Endometrium (tissue), 2 donors: ENCODE data around the gene CHDH.

Source experiments
- FAIRE-seq: peaks from 2 replicates; lab custom pipeline; 2012; peaks lifted over from hg19 to GRCh38; lab: Jason Lieb, UNC
- donor health status: control.
- donor health status: control.

CHDH gene

DNA sequence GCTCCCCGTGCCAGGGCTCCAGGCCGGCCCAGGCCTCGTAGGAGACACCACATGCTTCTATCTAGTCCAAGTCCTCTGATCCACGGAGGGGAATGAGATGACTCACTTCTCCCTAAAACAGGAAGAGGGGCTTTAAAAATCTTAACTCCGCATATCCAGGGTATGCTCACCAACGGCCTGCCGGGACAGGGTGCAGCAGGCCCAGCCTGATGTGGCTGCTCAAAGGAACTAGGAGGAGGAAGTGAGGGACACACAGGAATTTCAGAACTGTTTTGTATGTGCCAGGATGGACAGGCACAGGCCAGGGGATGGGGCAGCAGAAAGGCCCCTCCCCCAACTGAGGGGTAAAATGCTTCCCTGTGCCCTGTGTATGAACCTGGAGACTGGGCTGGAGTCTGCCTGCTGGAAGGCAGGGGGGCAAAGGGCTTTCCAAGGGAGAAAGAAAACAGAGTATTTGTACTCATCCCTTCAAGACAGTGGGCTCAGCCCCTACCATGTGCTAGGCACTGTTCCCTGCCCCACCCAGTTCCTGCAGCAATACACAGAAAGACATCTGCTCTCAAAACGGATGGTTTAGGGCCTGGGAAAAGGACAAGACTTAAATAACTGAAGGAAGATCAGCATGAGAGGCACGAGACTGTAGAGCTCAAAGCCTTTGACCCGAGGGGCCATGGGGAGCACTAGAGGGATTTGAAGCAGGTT lies 22.1 kb downstream of the CHDH start:
- no peak for FAIRE-seq

DNA sequence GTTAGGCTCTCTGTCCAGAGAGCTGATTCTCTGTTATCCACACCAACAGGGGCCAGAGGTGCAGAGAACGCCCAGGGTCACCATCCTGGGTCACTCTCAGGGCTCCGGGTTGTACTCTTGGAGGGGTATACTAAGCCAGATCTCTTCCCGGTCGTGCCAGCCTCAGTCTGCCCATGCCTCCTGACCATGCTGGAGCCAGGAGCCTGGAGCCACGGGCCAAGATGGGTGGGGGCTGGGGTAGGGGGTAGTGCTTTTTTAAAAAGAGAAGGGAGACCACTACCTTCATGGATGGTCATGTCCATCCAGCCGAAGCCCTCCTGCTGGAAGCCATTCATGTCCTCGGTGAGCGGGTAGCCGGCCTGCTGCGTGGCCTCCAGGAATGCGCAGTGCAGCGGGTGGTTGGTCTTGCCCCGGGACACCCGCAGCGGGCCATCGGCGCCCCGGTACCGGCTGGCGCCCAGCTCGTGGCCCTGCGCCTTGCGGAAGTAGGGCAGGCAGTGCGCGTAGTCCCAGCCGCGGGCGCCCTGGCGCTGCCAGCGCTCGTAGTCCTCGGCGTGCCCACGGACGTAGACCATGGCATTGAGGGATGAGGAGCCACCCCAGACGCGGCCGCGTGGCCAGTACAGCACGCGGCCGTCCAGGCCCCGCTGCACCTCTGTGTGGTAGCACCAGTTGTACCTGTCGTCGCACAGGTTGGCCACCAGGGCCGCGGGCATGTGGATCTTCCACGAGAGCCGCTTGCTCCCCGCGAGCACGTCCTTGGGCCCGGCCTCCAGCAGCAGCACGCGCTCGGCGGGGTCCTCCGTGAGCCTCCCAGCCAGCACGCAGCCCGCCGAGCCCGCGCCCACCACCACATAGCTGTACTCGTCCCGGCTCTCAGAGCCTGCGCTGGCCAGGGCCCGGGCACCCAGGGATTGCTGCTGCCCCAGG lies 22.9 kb downstream of the CHDH start:
- no peak for FAIRE-seq

DNA sequence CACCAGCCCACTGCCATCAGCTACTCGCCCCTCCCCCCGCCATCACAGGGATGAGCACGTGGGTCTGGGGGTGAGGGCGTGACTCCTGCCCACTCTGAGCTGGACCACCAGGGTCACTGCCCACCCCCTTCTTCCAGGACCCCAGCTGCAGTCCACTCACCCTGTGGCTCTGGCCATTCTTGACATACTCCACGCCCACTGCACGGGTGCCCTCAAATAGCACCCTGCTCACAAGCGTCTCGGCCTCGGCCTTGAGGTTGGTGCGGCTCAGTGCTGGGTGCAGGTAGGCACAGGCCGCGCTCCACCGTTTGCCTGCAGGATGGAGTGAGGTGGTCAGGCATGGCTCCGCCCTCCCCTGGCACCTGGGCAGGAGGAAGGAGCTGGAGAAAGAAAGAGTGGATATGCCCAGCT lies 23.9 kb downstream of the CHDH start:
- no peak for FAIRE-seq

GRCh38 chr3:53821631-53822121 lies 24.5 kb downstream of the CHDH start:
- no peak for FAIRE-seq

GRCh38 chr3:53820756-53821580 lies 25.3 kb downstream of the CHDH start:
- no peak for FAIRE-seq

DNA sequence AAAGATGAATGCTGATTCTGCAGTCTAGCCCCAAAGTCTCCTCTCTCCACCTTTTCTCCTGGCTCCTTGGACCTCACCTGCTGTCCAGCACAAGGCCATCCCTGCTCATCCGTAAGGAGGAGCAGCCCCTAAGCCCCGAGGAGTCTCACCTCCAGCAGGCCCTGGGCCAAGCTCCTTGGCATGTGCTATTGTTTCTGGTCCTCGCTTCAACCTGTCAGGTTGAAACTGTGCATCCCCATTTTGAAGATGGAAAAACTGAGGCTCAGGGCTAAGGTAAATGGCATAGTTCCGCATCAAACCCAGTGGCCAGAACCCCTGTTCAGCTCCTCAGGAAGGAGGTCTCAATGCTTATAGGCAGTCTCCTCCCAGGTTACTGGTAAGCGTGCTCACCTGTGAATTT lies 26.1 kb downstream of the CHDH start:
- FAIRE-seq, result no peak

GRCh38 chr3:53819163-53819868 lies 26.9 kb downstream of the CHDH start:
- FAIRE-seq, result no peak

DNA sequence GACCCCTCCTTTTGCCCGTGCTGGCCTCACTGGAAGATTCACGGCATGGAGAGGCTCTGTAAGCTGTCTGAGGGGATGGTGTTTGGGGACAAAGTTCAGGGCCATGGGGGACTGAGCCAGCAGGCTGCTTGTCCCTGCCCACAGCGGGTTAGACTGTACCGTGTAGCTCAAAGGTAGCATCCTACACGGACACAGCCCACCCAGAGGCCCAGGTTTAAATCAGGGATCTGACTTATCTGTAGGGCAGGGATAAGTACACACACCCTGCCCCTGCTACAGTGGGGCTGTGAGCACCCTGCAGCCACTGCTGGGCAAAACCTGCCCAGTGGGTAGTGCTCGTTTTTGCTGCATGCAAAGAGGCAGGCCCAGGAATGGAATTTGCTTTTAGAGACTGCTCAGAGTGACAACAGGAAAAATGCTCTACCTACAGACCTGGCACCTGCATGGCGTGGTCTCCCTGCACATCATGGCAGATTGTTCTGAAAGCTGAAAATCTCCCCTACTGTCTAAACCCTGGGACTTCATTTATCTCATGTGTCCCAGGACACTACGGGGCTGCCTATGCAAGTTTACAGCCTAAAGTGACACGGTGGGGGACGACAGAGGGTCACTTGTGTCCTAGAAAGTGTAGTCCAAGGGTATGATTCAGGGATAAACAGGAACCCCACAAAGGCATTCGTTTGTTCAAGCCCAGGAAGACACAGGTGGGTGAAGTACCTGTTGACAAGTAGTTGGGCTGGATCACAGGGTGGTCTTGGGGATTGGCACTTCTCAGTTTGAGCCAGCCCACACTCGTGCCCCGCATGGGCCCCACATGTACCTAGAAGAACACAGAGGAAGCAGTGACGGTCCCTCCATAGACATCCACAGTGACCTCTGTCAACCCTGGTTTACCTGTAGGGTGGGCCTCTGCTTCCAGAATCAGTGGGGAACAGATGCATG lies 27.7 kb downstream of the CHDH start:
- FAIRE-seq, result no peak

GRCh38 chr3:53817809-53818208 lies 28.4 kb downstream of the CHDH start:
- FAIRE-seq, result no peak

GRCh38 chr3:53817211-53817610 lies 29.0 kb downstream of the CHDH start:
- no peak for FAIRE-seq

DNA sequence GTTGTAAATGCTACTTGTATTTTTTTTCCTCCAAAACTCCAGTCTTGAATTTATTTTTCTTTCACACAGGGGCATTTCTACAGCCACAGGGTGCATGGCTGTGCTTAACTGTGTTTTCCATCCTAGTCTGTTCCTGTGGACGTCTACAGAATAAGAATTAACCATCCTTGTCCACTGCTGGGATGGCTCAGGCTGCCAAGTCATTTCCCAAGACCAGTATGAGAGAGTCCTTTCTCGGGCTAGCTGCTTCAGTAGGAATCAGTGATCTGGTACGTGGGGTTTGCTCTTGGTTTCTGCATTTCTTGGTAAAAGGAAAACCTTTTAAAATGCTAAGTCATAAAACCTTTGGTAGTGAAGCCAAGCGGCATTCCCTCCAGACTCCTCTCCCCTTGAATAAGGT lies 29.8 kb downstream of the CHDH start:
- FAIRE-seq, result no peak

DNA sequence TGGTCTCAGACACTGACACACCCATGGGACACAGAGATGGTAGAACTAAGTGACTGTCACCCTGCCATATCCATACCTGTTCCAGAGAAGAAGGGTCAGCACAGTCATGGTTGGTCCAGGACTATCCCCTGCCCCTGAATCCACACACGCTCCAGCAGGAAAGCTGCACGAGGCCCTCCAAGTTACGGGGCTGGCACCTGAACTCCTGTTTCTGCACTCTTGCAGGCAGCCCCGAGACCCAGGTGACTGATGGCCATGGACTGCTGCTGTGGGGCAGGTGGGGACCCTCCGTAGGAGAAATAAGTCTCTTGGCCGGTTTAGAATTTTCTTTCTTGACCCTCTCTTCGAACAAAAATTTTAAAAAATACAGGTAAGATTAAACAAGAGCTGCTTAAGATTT lies 30.6 kb downstream of the CHDH start:
- FAIRE-seq, result no peak

- no peak for FAIRE-seq
Measured at GRCh38 chr3:53815067-53815466, 31.2 kb downstream of the CHDH start.

DNA sequence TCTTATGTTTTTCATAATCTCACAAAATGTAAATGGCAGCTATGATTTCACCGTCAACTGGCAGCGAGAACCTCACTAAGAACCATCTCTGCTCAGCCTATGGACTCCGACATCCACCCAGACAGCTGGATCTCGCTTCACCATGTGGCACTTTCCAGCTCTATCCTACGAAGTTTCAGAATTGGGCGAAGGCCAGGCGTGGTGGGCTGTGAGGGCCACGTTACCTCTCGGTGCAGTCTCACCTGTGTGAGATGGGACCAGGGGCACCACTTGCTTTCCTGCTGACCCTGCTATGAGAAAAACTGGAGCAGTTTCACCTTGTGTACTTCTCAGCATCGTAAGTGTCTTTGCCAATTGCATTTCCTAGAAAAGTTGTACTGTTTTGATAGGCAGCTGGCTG lies 32.3 kb downstream of the CHDH start:
- no peak for FAIRE-seq

- no peak for FAIRE-seq
Measured at GRCh38 chr3:53813229-53813628, 33.0 kb downstream of the CHDH start.

DNA sequence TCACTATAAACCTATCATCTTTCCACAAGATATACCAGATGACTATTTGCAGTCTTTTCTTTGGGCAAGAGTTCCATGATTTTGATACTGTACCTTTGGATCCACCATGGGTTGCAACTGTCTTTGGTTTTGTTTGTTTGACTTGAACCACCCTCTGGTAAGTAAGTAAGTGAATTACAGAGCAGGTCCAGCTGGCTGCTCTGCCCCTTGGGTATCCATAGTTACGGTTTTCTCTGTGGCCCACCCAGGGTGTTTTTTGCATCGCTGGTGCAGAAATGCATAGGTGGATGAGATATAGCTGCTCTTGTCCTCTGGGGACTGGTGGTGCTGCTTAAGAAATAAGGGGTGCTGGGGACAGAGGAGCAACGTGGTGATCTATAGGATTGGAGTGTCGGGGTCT lies 33.8 kb downstream of the CHDH start:
- FAIRE-seq, result no peak

- FAIRE-seq, result no peak
Measured at GRCh38 chr3:53811143-53811927, 34.9 kb downstream of the CHDH start.

- FAIRE-seq, result no peak
Measured at GRCh38 chr3:53809764-53810400, 36.3 kb downstream of the CHDH start.

GRCh38 chr3:53809267-53809666 lies 37.0 kb downstream of the CHDH start:
- no peak for FAIRE-seq
